ENCODE measurements around the gene SLC48A1. TPM values are rescaled to one million over a fixed set of nuclear protein-coding genes. Genes with fewer than 3 reads are reported as not detected.

Gene SLC48A1
- total RNA-seq, 1 donor from 2014 or later, result 10.3 TPM

DNA sequence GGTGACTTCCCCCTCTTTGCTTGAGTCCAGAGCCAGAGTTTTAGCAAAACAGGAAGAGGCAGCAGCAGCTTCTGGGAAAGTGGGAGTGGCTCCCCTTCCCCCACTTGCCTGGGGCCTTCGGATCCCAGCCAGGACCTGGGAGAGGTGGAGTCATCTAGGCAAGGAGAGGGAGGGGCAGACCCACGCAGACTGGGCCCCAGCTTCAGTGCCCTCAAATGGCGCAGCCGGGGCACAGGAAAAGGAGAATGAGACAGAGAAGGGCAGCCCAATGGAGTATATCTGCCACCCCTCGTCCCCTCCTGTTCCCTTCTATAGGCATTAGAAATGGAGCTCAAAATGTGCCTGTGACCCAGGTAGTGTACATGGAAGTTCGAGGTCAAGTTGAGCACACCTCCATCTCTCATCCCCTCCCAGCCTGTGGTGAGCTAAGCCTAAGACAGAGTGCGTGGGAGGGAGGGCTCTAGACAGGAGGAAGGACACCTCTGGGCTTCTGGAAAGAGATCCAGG is 56.0 kb downstream of the SLC48A1 start:
- DNase-seq (ENCODE audit: low read depth) (peak; percentile 88), FAIRE-seq (no peak)
- H3K36me3 ChIP-seq (ENCODE audit: control insufficient read depth, insufficient read depth, low read length), result no peaks in the 10 kb centered on the region
- no peak overlapping the region for H3K4me3 ChIP-seq (ENCODE audit: low read depth, low read length)
- TF ChIP-seq, protein P1, sequence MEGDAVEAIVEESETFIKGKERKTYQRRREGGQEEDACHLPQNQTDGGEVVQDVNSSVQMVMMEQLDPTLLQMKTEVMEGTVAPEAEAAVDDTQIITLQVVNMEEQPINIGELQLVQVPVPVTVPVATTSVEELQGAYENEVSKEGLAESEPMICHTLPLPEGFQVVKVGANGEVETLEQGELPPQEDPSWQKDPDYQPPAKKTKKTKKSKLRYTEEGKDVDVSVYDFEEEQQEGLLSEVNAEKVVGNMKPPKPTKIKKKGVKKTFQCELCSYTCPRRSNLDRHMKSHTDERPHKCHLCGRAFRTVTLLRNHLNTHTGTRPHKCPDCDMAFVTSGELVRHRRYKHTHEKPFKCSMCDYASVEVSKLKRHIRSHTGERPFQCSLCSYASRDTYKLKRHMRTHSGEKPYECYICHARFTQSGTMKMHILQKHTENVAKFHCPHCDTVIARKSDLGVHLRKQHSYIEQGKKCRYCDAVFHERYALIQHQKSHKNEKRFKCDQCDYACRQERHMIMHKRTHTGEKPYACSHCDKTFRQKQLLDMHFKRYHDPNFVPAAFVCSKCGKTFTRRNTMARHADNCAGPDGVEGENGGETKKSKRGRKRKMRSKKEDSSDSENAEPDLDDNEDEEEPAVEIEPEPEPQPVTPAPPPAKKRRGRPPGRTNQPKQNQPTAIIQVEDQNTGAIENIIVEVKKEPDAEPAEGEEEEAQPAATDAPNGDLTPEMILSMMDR (IDR thresholded peaks at IDR 0.05; ENCODE audit: insufficient read depth, low read length, severe bottlenecking), result no peak
- no peaks in the 10 kb centered on the region for H3K27me3 ChIP-seq (ENCODE audit: control insufficient read depth, insufficient read depth, low read length)

DNA sequence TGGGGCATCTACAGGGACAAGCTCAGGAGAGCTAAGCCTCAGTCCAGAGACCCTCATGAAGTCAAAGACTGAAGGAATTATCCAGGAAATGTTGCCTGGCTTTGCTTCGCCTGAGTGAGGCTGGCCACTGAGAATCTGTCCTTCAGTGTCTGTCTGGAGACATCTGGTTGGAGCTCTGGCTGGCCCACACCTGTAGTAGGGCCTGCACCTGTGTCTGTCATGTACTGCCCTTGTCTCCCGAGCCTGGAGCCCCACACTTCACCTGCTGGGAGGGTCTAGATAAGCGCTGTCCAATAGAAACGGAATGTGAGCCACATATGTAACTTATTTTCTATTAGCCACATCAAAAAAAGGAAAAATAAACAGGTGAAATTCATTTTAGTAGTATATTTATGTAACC is 56.5 kb downstream of the SLC48A1 start:
- H3K27me3 ChIP-seq (ENCODE audit: control insufficient read depth, insufficient read depth, low read length), result no peaks in the 10 kb centered on the region
- TF ChIP-seq, protein P1 (IDR thresholded peaks at IDR 0.05; ENCODE audit: insufficient read depth, low read length, severe bottlenecking), result no peak
- no peaks in the 10 kb centered on the region for H3K36me3 ChIP-seq (ENCODE audit: control insufficient read depth, insufficient read depth, low read length)
- no peak for FAIRE-seq
- no peak for DNase-seq (ENCODE audit: low read depth)
- H3K4me3 ChIP-seq (ENCODE audit: low read depth, low read length), result no peak overlapping the region

Other genes with a start within 250 kb of the SLC48A1 start
- 7.6 and 9.9 TPM in 2 replicates for gene RPAP3, start 67.2 kb upstream of the SLC48A1 start, total RNA-seq
- gene ENDOU, start 47.7 kb upstream of the SLC48A1 start, total RNA-seq, result 0.38 TPM in 1 of 2 replicates, not detected in the other
- gene RAPGEF3, start 14.4 kb upstream of the SLC48A1 start, total RNA-seq, result 0.90 and 3.9 TPM in 2 replicates
- gene HDAC7, start 46.7 kb downstream of the SLC48A1 start, total RNA-seq, result 7.1 and 9.0 TPM in 2 replicates
- 3.2 and 3.4 TPM in 2 replicates for gene VDR, start 131.8 kb downstream of the SLC48A1 start, total RNA-seq
- 63.1 and 88.5 TPM in 2 replicates for gene TMEM106C, start 190.4 kb downstream of the SLC48A1 start, total RNA-seq
- under 0.01 TPM in 2 replicates for gene COL2A1, start 231.2 kb downstream of the SLC48A1 start, total RNA-seq

All from bronchial epithelial cell (primary cell).